ENCODE data around the gene MTFMT. TPM values are rescaled to one million over a fixed set of nuclear protein-coding genes. Genes with fewer than 3 reads are reported as not detected.

The MTFMT gene
- total RNA-seq, 1 donor from 2014 or later, result 13.5 TPM

GRCh38 chr15:65059369-65059750 lies 29.9 kb upstream of the MTFMT start:
- POLR2A ChIA-PET, result no interaction called here
- no peak for DNase-seq
- H3K4me1 Mint-ChIP-seq, result no peaks in the 10 kb centered on the region
- CTCF ChIA-PET, result no interaction called here
- no peak overlapping the region for H3K27ac Mint-ChIP-seq
- intact Hi-C loops (cut with micrococcal nuclease), result loop anchor here (10.0 kb wide), 1 partner anchor 125 kb away; the partner anchor contains the start of gene CLPX
- no peak for ATAC-seq (ENCODE audit: low read depth)
- peaks cover 8% of the 10 kb centered on the region for H3K27me3 Mint-ChIP-seq
- H3K36me3 Mint-ChIP-seq (ENCODE audit: low read depth), result no peaks in the 10 kb centered on the region
- no peak for TF ChIP-seq CTCF (IDR thresholded peaks at IDR 0.05)
- no peak overlapping the region for H3K4me3 Mint-ChIP-seq
- H3K9me3 Mint-ChIP-seq, result no peaks in the 10 kb centered on the region

- Mint-ChIP-seq H3K27me3 (peaks cover 5% of the 10 kb centered on the region), H3K9me3 (no peaks in the 10 kb centered on the region), H3K4me1 (no peaks in the 10 kb centered on the region), H3K27ac (no peak overlapping the region), H3K4me3 (no peak overlapping the region), H3K36me3 (ENCODE audit: low read depth) (no peaks in the 10 kb centered on the region)
- CTCF ChIA-PET, result no interaction called here
- intact Hi-C loops (cut with micrococcal nuclease), result loop anchor here (10.0 kb wide), 1 partner anchor 126 kb away; the partner anchor contains the start of gene CLPX
- DNase-seq (no peak), ATAC-seq (ENCODE audit: low read depth) (no peak)
- POLR2A ChIA-PET, result no interaction called here
- no peak for TF ChIP-seq CTCF (IDR thresholded peaks at IDR 0.05)
Observed at GRCh38 chr15:65058394-65059368, 29.2 kb upstream of the MTFMT start.

- TF ChIP-seq CTCF (IDR thresholded peaks at IDR 0.05), result no peak
- intact Hi-C loops (cut with micrococcal nuclease), result loop anchor here (10.0 kb wide), 1 partner anchor 127 kb away; the partner anchor contains the start of gene CLPX
- CTCF ChIA-PET, result no interaction called here
- Mint-ChIP-seq H3K4me3 (no peak overlapping the region), H3K9me3 (no peaks in the 10 kb centered on the region), H3K27me3 (peaks cover 5% of the 10 kb centered on the region), H3K4me1 (no peaks in the 10 kb centered on the region), H3K36me3 (ENCODE audit: low read depth) (no peaks in the 10 kb centered on the region), H3K27ac (no peak overlapping the region)
- no peak for ATAC-seq (ENCODE audit: low read depth)
- DNase-seq, result no peak
- POLR2A ChIA-PET, result no interaction called here
Observed at GRCh38 chr15:65057549-65057940, 28.1 kb upstream of the MTFMT start.

GRCh38 chr15:65056868-65057548 lies 27.6 kb upstream of the MTFMT start:
- Mint-ChIP-seq H3K27me3 (peaks cover 3% of the 10 kb centered on the region), H3K36me3 (ENCODE audit: low read depth) (no peaks in the 10 kb centered on the region), H3K4me1 (no peaks in the 10 kb centered on the region), H3K4me3 (no peak overlapping the region), H3K27ac (no peak overlapping the region), H3K9me3 (no peaks in the 10 kb centered on the region)
- intact Hi-C loops (cut with micrococcal nuclease), result loop anchor here (10.0 kb wide), 1 partner anchor 128 kb away; the partner anchor contains the start of gene CLPX
- ChIA-PET POLR2A (interaction anchor here (0.5 to 1.2 kb wide), 2 partner anchors 240 to 248 kb away, joined by 4 read pairs; partner anchors contain the start of gene RNU5B-1), CTCF (interaction anchor here (0.6 kb wide), 1 partner anchor 10 kb away, joined by 4 read pairs; no protein-coding TSS in a partner anchor)
- ATAC-seq (ENCODE audit: low read depth) (no peak), DNase-seq (no peak)
- TF ChIP-seq CTCF (IDR thresholded peaks at IDR 0.05), result no peak

- Mint-ChIP-seq H3K36me3 (ENCODE audit: low read depth) (no peaks in the 10 kb centered on the region), H3K27ac (no peak overlapping the region), H3K27me3 (peaks cover 3% of the 10 kb centered on the region), H3K4me3 (no peak overlapping the region), H3K4me1 (peaks cover 1% of the 10 kb centered on the region), H3K9me3 (no peaks in the 10 kb centered on the region)
- no peak for ATAC-seq (ENCODE audit: low read depth)
- intact Hi-C loops (cut with micrococcal nuclease), result loop anchor here (10.0 kb wide), 1 partner anchor 129 kb away; the partner anchor contains the start of gene CLPX
- DNase-seq, result no peak
- POLR2A ChIA-PET, result interaction anchor here (0.5 to 1.2 kb wide), 2 partner anchors 241 to 249 kb away, joined by 4 read pairs; partner anchors contain the start of gene RNU5B-1
- CTCF ChIA-PET, result no interaction called here
- no peak for TF ChIP-seq CTCF (IDR thresholded peaks at IDR 0.05)
Observed at GRCh38 chr15:65056106-65056505, 26.7 kb upstream of the MTFMT start.

All from activated B cell treated with CpG ODN at 0.5 μM for 24 hours (primary cell).